K562 (cell line): ENCODE data around the gene APC2.

Source experiments
- NFIC ChIP-seq: fragments of 450-650 bp; IDR thresholded peaks from 2 replicates; pipeline ENCODE4 v1.6.1; 2017; ENCODE audit warnings: mild to moderate bottlenecking, inconsistent platforms
- SAP30 ChIP-seq: fragments of 200-600 bp; sonication (generic); IDR thresholded peaks from 2 replicates; pipeline ENCODE4 v1.6.1; 2012; ENCODE audit warnings: borderline replicate concordance, low read depth, mild to moderate bottlenecking, moderate library complexity, low read length, control low read depth, inconsistent platforms; ENCODE audit not compliant: insufficient read depth, poor library complexity, severe bottlenecking
- SRSF9 ChIP-seq: fragments of 200-400 bp; formaldehyde crosslinking; IDR thresholded peaks from 2 replicates; pipeline ENCODE4 v1.6.1; 2017; ENCODE audit warnings: low read depth, low read length, borderline replicate concordance
- TF ChIP-seq, protein P1 (sequence below): IDR thresholded peaks from 2 replicates; pipeline ENCODE4 v1.6.1; 2014; ENCODE audit warnings: antibody characterized with exemption

- TF ChIP-seq NFIC (no peak), SAP30 (no peak), SRSF9 (no peak)
- TF ChIP-seq, protein P1, sequence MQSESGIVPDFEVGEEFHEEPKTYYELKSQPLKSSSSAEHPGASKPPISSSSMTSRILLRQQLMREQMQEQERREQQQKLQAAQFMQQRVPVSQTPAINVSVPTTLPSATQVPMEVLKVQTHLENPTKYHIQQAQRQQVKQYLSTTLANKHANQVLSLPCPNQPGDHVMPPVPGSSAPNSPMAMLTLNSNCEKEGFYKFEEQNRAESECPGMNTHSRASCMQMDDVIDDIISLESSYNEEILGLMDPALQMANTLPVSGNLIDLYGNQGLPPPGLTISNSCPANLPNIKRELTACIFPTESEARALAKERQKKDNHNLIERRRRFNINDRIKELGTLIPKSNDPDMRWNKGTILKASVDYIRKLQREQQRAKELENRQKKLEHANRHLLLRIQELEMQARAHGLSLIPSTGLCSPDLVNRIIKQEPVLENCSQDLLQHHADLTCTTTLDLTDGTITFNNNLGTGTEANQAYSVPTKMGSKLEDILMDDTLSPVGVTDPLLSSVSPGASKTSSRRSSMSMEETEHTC = no peak
These were observed 70.4 kb downstream of the APC2 start for GRCh38 chr19:1520203-1520780.
